GM18502 (cell line): ENCODE data around the gene ACAT2.
"Not testable (repeated sequence)": the region's sequence is repeated elsewhere in the genome, so short reads cannot be mapped to it uniquely, and the experiment has no call there.

ENCODE experiments used
- ATAC-seq: cut with Tn5 transposase; IDR thresholded peaks from one replicate; pipeline ENCODE4 v1.9.1; 2021; ENCODE audit warnings: mild to moderate bottlenecking; ENCODE audit not compliant: unreplicated experiment, poor library complexity

ACAT2 gene

DNA sequence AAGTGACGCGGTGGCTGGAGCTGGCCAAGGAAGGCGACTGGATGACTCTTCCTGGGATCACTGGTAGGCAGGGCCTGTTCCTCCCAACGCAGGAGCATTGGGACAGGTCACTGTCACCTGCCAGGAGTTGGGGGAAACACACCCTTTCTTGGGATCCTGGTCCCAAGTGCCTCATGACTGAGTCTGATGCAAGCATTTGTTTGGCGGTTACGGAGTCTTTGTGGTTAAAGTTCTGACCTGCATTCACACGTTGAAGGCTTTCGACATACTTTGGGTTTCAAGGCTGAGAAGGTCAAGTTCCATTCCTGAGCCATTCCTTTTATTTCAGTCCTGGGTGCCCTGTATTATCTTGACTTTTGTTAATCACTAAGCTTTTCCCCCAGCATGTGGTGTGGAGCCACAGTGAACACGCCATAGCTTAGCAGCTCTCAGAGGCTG is 44.2 kb downstream of the ACAT2 start:
- no peak for ATAC-seq

DNA sequence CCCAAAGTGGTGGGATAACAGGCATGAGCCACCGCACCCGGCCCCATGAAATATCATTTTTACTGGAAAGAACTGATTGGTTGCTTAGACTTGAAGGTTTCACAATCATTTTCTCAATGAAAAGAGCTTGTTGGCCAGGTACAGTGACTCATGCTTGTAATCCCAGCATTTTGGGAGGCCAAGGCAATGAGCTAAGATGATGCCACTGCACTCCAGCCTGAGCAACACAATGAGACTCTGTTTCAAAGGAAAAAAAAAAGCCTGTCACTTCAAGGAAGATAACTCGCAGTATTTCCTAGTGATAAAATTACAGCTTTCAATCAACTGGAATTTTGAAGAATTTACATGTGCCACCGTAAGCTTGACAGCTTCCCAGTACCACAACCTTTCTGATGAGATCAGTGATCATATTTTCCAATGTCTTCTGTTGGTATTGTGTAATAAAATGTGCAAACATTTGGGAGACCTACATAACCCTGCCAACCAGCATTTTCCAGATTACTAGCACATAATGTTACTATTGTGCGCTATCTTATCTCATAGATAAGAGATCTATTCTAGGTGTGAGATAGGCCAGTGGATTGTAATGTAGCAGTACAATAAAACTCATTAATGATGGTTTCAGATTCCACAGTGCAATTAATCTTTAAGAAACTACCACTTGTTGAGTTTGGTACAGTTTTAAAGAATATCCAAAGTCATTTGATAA is 45.5 kb downstream of the ACAT2 start:
- no peak for ATAC-seq

DNA sequence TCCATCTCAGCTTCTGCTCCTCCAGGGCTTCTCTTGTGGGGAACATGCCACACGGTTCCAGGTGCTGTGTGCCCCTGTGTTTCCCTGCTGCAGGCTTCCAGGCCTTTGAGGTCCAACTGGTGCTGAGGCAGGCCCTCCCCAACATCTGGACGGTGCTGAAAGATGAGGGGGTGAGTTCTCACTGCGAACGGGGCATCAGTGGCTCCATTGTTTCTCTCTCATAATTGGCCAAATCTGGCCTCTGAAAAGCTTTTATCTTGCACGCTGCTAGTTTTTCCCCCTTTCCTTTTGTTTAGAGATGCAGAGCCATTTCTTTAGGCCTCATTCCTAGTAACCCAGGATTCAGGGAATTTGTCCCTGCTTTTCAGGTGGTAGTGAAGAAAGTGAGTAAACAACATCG is 46.8 kb downstream of the ACAT2 start:
- ATAC-seq = no peak

DNA sequence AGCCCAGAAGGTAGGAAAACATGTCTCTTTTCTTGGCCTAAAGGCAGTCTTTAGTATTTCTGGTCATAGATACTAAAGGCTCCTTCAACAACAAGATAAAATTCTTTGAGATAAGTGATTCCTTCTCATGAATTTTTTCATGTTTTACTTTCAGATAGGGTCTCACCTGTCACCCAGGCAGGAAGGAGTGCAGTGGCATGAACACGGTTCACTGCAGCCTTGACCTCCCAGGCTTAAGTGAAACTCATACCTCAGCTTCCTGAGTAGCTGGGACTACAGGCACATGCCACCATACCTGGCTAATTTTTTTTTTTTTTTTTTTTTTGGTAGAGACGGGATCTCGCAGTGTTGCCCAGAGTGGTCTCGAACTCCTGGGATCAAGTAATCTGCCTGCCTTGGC is 47.3 kb downstream of the ACAT2 start:
- no peak for ATAC-seq

DNA sequence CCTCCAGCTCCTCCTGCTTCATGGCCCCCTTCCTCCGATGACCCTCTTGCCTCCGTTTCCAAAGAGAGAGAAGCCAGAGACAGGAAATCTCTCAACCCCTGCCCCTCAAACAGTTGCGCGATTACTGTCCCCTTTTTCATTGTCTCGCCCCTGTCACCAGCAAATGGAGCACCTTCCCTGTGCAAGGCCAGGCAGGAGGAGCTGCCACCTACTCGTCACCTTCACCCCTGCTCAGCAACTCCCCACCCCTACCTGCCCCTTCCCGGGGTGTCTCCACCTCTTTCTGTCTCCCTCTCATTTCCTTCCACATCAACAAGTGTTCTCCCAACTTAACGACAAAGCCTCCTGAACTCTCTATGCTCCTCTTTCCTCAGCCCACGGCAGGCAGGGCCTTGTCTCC is 51.9 kb downstream of the ACAT2 start:
- ATAC-seq = no peak

DNA sequence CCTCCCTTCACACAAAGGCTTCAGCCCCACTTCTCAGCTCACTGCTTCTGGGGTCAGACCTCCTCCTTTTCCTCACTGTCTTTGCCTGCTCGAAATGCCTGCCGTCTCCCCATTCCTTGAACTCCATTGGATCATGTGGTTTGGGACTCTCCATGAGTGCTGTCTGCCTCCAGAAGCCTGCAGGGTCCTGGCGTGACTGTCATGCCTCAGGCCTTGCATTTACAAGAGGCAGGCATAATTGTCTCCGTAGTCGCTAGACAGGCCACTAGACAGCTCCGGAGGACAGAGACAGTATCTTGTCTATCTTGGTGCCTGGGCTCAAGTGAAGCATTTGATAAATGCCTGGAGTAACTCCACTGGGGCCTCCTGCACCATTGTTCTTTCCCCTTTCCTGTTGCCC is 53.6 kb downstream of the ACAT2 start:
- no peak for ATAC-seq

DNA sequence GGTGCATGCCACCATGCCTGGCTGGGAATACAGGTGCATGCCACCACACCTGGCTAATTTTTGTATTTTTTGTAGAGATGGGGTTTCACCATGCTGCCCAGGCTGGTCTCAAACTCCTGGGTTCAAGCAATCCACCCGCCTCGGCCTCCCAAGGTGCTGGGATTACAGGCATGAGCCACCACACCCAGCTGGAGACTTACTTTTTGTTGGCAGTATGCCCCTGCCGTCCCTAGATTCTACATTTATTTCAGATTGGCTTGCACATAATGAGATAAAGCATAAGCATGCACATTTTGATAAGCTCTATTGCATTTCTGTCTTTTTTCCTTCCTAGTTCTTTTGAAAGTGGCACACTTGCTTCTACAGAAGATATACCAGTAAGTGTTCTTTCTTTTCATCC is 54.9 kb downstream of the ACAT2 start:
- not testable (repeated sequence) for ATAC-seq

DNA sequence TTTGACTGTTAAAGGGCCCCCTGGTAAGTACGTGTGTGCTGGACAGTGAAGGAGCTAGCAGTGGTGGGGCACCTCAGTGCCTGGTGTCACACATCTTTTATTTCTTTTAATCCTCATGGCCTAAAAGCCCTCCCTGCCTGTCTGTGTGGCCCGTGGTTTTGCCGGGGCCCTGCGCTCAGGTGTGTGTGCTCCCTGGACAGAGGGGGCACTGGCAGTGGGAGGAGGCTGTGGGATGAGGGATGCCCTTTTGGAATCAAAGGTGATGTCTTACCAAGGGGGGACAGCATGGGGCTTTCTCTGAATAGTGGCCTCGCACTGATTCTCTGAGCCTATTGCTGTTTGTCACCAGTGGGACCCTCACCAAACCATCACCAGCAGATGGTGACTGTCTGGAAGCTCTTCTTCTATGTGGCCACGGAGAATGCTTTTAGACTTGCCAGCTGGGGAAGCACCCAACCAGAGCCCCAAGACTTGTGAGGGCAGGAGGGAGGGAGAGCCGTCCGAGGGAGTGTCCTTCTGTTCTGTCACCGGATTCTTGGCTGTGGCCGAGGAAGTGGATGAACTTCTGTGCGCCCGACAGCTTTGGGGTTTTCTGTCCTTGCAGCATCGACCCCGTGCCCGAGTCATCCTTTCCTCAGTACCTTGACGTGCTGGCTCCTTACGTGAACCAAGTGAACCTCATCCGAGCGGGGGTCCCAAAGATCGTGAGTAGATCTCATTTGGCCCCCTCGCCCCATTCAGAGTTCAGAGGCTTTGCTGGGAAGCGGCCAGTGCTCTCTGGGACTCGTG is 56.3 kb downstream of the ACAT2 start:
- no peak for ATAC-seq

DNA sequence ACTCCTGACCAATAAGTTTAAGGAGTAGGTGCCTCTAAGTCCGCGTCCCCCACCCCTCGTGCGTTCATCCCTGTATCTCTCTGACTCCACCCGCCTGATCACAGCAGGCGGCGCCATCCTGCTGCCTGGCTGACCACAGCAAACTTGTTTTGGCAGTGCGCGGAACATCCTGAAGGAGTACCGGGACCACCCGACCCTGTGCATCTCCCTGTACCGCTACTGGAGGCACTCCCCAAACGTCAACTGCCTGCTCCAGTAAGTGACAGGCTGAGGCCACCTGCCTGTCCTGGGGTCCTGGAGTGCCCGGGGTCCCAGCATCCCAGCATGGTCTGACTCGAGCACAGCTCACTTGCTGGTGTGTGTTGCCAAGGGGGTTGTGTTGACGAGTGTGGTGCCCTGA is 57.3 kb downstream of the ACAT2 start:
- no peak for ATAC-seq

DNA sequence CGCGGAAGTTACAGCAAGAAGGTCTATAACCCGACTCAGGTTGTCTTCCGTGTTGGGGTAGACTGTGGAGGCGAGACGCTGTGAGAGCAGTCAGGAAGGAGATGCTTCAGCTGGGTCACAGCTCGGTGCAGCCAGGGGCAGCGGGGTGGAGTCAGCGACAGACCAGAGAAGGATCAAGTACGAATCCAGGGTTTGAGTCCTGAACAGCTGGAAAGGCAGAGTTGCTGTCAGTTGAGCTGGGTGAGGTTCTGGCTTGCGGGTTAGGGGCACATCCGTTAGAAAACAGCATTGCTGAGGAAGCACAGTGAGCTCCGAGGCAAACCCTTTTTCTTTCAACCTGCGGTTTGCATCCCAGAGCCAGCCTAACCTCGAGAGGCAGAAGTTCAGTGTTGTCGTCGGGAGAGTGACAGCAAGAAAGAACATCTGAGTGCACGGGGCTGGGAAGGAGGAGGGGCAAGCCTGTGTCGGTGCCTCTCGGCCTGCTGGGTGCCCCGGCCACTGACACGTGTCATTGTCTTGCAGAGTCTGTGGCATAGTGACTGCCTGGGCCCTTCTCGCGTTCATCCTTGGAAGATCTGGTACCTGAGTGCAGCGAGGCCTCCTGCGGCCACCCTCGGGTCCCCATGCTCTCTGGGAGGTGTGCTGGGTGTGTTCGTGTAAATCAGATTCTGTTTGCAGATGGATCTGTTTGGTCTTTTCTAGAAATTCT is 58.2 kb downstream of the ACAT2 start:
- no peak for ATAC-seq

DNA sequence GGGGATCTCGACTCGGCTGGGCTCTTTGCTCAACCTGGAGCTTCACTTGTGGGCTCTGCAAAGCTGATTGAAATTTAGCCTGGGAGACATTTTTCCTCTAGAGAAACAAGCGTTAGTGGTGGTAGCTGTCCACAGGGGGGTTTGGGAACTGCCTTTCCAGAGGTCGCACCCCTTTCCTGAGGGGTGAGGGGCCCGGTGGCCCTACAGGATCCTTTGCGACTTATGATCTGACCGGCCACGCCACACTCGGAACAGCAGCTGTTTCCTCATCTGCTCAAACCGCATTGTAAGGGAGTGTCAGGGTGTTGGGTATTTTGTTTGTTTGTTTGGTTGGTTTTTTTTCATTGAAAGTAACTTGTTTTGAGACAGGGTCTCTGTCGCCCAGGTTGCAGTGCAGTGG is 59.3 kb downstream of the ACAT2 start:
- ATAC-seq = no peak

DNA sequence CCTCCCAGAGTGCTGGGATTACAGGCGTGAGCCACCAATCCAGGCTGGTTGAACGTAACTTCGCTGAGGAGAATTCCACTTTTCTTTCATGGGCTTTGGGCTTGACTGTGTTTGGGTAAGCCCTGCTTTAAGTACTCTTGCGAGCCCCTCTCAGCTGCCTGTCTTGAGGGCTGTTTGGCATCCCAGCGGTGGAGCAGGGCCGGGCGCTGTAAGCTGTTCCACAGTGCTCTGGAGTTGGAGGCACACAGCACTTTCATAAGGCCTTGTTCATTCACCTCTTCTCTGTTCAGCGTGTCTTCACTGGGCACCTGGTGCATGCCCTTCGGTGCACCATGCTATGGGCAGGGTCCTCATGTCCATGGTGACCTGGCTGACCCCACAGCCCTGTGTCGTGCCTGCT is 59.9 kb downstream of the ACAT2 start:
- ATAC-seq = no peak

DNA sequence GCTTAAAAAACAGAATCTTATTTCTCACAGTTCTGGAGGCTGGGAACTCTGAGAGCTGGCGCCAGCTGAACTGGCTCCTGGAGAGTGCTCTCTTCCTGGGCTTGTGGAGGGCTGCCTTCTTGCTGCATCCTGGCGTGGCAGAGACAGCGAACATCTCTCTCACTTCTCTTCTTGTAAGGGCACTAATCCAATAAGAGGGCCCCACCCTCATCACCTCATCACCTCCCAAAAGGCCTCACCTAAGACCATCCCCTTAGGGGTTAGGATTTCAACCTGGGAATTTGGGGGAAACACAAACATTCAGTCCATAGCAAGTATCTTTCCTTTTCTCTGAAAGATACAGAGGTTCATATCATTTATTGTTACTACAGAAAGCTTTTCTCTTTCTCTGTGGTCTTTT is 62.1 kb downstream of the ACAT2 start:
- no peak for ATAC-seq

DNA sequence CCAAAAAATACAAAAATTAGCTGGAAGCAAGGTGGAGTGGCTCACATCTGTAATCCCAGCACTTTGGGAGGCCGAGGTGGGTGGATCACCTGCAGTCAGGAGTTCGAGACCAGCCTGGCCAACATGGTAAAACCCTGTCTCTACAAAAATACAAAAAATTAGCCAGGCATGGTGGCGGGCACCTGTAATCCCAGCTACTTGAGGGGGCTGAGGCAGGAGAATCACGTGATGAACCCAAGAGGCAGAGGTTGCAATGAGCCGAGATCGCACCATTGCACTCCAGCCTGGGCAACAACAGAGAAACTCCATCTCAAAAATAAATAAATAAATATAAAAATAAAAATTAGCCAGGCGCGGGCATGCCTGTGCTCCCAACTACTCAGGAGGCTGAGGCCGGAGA is 62.8 kb downstream of the ACAT2 start:
- ATAC-seq = not testable (repeated sequence)

DNA sequence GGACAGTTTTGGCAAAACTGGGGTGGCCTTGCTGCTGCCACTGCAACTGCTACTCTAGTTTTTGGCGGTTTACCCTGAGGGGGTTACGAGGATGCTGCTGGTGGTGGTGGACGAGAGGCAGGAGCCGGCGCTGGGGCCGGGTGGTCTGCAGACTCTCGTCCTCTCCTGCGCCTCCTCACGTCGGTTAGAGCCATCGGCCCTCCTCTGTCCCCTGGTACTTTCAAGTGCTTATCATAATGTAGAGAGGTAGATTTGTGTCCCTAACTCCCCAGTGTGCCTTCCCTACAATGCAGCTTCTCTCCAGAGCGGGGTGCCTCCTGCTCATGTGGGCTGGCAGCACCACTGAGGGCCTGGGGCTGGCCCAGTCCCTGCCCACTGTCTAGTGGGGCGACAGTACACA is 64.2 kb downstream of the ACAT2 start:
- ATAC-seq = no peak

DNA sequence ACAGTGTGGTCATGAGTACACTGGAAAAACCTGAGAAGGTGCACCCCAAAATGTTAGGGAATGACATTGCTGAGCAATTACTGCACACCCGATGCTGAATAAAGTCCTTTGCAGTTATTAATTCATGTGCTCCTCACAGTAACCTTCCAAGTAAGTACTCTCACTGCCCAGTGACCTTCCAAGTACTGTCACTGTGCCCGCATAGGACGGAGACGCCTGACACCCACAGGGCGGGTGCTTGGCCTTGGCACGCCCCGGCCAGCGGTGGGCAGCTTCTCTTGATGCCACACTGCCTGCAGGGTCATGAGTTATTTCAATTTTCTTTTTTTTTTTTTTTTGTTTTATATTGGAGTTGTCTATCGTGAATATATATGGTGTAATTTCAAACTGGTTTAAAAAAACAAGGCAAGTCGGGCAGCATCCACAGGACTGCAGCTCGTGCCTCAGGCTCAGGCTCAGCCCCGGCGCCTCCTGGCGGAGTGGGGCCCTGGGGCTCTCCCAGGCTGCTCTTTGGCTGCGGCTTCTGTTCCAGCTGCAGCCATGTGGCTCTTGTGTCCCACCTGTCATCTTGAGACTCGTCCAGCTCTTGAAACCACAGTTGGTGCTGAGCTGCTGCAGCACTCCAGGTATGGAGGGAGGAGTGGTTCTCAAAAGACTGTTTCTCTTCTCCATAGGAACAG is 65.3 kb downstream of the ACAT2 start:
- ATAC-seq = no peak

DNA sequence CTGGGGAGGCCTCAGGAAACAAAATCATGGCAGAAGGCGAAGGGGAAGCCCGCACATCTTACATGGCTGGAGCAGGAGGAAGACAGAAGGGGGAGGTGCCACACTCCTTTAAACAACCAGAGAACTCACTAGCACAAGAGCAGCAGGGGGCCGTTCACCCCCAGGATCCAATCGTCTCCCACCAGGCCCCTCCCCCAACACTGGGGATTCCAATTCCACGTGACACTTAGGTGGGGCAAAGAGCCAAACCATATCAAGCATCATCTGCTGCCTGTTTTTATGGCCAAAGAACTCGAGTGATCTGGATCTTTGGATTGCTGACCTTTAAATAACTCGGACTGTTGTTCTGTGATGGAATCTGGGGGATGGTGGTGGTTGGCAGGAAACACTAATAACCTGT is 66.2 kb downstream of the ACAT2 start:
- no peak for ATAC-seq
